ENCODE data around the gene SORCS2. TPM values are rescaled to one million over a fixed set of nuclear protein-coding genes. Genes with fewer than 3 reads are reported as not detected.

SORCS2 gene
- total RNA-seq, 2 experiments from 2014 or later: 0.03 TPM; not detected in 1

GRCh38 chr4:7658341-7659204 lies 466.2 kb downstream of the SORCS2 start:
- TF ChIP-seq CTCF (conservative IDR thresholded peaks at IDR 0.05; ENCODE audit: low read length) (no peak), EZH2phosphoT487 (IDR thresholded peaks at IDR 0.05; ENCODE audit: borderline replicate concordance, low read depth, low read length) (no peak)
- CTCF ChIA-PET (ENCODE audit: unreplicated experiment): interaction anchor here (1.0 kb wide), 1 partner anchor 11 kb away, joined by 5 read pairs; no protein-coding TSS in a partner anchor
- H3K27ac ChIP-seq (ENCODE audit: low read depth, low read length, poor library complexity, severe bottlenecking): no peak overlapping the region
- no peaks in the 10 kb centered on the region for H3K9me3 ChIP-seq (ENCODE audit: low read length)
- no peaks in the 10 kb centered on the region for H3K79me2 ChIP-seq (ENCODE audit: insufficient read depth, low read depth, low read length)
- no peak overlapping the region for H3K4me3 ChIP-seq (ENCODE audit: low read depth, low read length, poor library complexity, severe bottlenecking)
- no TSS peak for BruUV-seq (replicated peaks)
- no peaks in the 10 kb centered on the region for H3K36me3 ChIP-seq (ENCODE audit: insufficient read depth, low read length)
- POLR2A ChIA-PET: interaction anchor here (0.6 kb wide), 1 partner anchor 73 kb away, joined by 3 read pairs; no protein-coding TSS in a partner anchor
- H3K4me2 ChIP-seq (ENCODE audit: low read length): no peak overlapping the region
- H2AFZ ChIP-seq (ENCODE audit: low read length): no peak overlapping the region
- intact Hi-C loops (cut with micrococcal nuclease; ENCODE audit: unreplicated experiment): no loop called here
- H3K9me2 ChIP-seq (ENCODE audit: insufficient read depth, low read length): no peaks in the 10 kb centered on the region
- no peak for DNase-seq (ENCODE audit: low spot score)
- H4K20me1 ChIP-seq (ENCODE audit: insufficient read depth, low read length): no peaks in the 10 kb centered on the region
- H3K4me1 ChIP-seq (ENCODE audit: insufficient read depth, low read length, poor library complexity, severe bottlenecking): no peaks in the 10 kb centered on the region

- BruUV-seq (replicated peaks): no TSS peak
- H4K20me1 ChIP-seq (ENCODE audit: insufficient read depth, low read length): no peaks in the 10 kb centered on the region
- H3K79me2 ChIP-seq (ENCODE audit: insufficient read depth, low read depth, low read length): no peaks in the 10 kb centered on the region
- no peaks in the 10 kb centered on the region for H3K4me1 ChIP-seq (ENCODE audit: insufficient read depth, low read length, poor library complexity, severe bottlenecking)
- no peaks in the 10 kb centered on the region for H3K9me3 ChIP-seq (ENCODE audit: low read length)
- DNase-seq (ENCODE audit: low spot score): no peak
- H2AFZ ChIP-seq (ENCODE audit: low read length): no peak overlapping the region
- intact Hi-C loops (cut with micrococcal nuclease; ENCODE audit: unreplicated experiment): no loop called here
- TF ChIP-seq CTCF (conservative IDR thresholded peaks at IDR 0.05; ENCODE audit: low read length) (no peak), EZH2phosphoT487 (IDR thresholded peaks at IDR 0.05; ENCODE audit: borderline replicate concordance, low read depth, low read length) (no peak)
- ChIA-PET CTCF (ENCODE audit: unreplicated experiment) (interaction anchor here (0.6 kb wide), 1 partner anchor 44 kb away, joined by 3 read pairs; no protein-coding TSS in a partner anchor), POLR2A (no interaction called here)
- H3K27ac ChIP-seq (ENCODE audit: low read depth, low read length, poor library complexity, severe bottlenecking): no peak overlapping the region
- H3K36me3 ChIP-seq (ENCODE audit: insufficient read depth, low read length): no peaks in the 10 kb centered on the region
- no peak overlapping the region for H3K4me3 ChIP-seq (ENCODE audit: low read depth, low read length, poor library complexity, severe bottlenecking)
- H3K9me2 ChIP-seq (ENCODE audit: insufficient read depth, low read length): no peaks in the 10 kb centered on the region
- H3K4me2 ChIP-seq (ENCODE audit: low read length): no peak overlapping the region
Measured at GRCh38 chr4:7659429-7660175, 467.3 kb downstream of the SORCS2 start.

All from OCI-LY7 (cell line).